ENCODE data around the gene CD2BP2. TPM values are rescaled to one million over a fixed set of nuclear protein-coding genes. Genes with fewer than 3 reads are reported as not detected.
"Not testable (repeated sequence)": the region's sequence is repeated elsewhere in the genome, so short reads cannot be mapped to it uniquely, and the experiment has no call there.

The CD2BP2 gene
- total and polyA plus RNA-seq, 12 donors: 27.5 to 95.8 (median 73.0) TPM

GRCh38 chr16:30397056-30397455 lies 41.9 kb upstream of the CD2BP2 start:
- 74 to 85% (median 81%) methylated on average over 4 of the region's 4 CpGs for WGBS, 4 donors
- no peak for DNase-seq
- Histone ChIP-seq H3K27ac (no peak overlapping the region), H3K27me3 (no peaks in the 10 kb centered on the region), H3K9me3 (replicated peaks in 1 of 3) (no peaks in the 10 kb centered on the region), H3K4me1 (replicated peaks in 1 of 2) (peaks cover 13 to 31% of the 10 kb centered on the region in 2 donors), H3K36me3 (replicated peaks in 1 of 2) (peaks cover 0 to 17% of the 10 kb centered on the region in 2 donors), H3K4me3 (no peak overlapping the region)
- intact Hi-C loops (cut with DNase I): no loop called here
- TF ChIP-seq POLR2A (IDR thresholded peaks at IDR 0.05) (no peak), CTCF (IDR thresholded peaks at IDR 0.05) (no peak)

- H3K27ac ChIP-seq: not testable (repeated sequence)
Observed at GRCh38 chr16:30396627-30397026, 41.5 kb upstream of the CD2BP2 start.

GRCh38 chr16:30395992-30396585 lies 41.0 kb upstream of the CD2BP2 start:
- H3K36me3 ChIP-seq (replicated peaks in 1 of 2): peaks cover 0 to 17% of the 10 kb centered on the region in 2 donors
- H3K4me1 ChIP-seq (replicated peaks in 1 of 2): peaks cover 13 to 30% of the 10 kb centered on the region in 2 donors
- peak overlapping the region in 3 of 4 donors; percentile 38 to 100 (median 71) for H3K4me3 ChIP-seq
- no peak for DNase-seq
- WGBS, 4 donors: 11 to 14% (median 13%) methylated on average over 13 of the region's 13 CpGs
- intact Hi-C loops (cut with DNase I): no loop called here
- H3K27me3 ChIP-seq: no peaks in the 10 kb centered on the region
- H3K27ac ChIP-seq: peak overlapping the region in 4 of 5 donors; percentile 75 to 91 (median 82)
- no peaks in the 10 kb centered on the region for H3K9me3 ChIP-seq (replicated peaks in 1 of 3)
- TF ChIP-seq POLR2A (IDR thresholded peaks at IDR 0.05) (no peak), CTCF (IDR thresholded peaks at IDR 0.05) (no peak)

More at GRCh38 chr16:30396627-30397026, 41.5 kb upstream of the CD2BP2 start:
- H3K4me3 ChIP-seq; H3K9me3 ChIP-seq (replicated peaks in 1 of 3); intact Hi-C loops (cut with DNase I); H3K27me3 ChIP-seq; DNase-seq: not testable (repeated sequence)
- 77 to 89% (median 83%) methylated on average over 4 of the region's 4 CpGs for WGBS, 4 donors
- peaks cover 0 to 17% of the 10 kb centered on the region in 2 donors for H3K36me3 ChIP-seq (replicated peaks in 1 of 2)
- H3K4me1 ChIP-seq (replicated peaks in 1 of 2): peaks cover 13 to 31% of the 10 kb centered on the region in 2 donors

GRCh38 chr16:30395155-30395991 lies 40.3 kb upstream of the CD2BP2 start, which contains the start of gene ZNF48:
ZNF48 (plus strand) TSS chr16:30395420; CDS start chr16:30395795, 375 bp downstream.
- H3K4me1 ChIP-seq (replicated peaks in 1 of 2): peaks cover 13 to 25% of the 10 kb centered on the region in 2 donors
- no peaks in the 10 kb centered on the region for H3K27me3 ChIP-seq
- no peaks in the 10 kb centered on the region for H3K9me3 ChIP-seq (replicated peaks in 1 of 3)
- TF ChIP-seq POLR2A (IDR thresholded peaks at IDR 0.05) (peak in 1 of 2 donors; percentile 50), CTCF (IDR thresholded peaks at IDR 0.05) (peak in 4 of 6 experiments; percentile 25 to 62 (median 52))
- 1% methylated on average over 15 to 103 of the region's 103 CpGs for WGBS, 4 donors
- H3K36me3 ChIP-seq (replicated peaks in 1 of 2): peaks cover 0 to 17% of the 10 kb centered on the region in 2 donors
- peak within 1 kb of the TSS in 3 of 4 donors; percentile 38 to 100 (median 71) for H3K4me3 ChIP-seq
- intact Hi-C loops (cut with DNase I): no loop called here
- peak within 1 kb of the TSS; percentile 75 to 91 (median 88) for H3K27ac ChIP-seq
- peak; percentile 87 to 93 (median 90) for DNase-seq

Measured in adrenal gland (tissue), 12 donors.